ENCODE data around the gene TSPAN32. TPM values are rescaled to one million over a fixed set of nuclear protein-coding genes. Genes with fewer than 3 reads are reported as not detected.

TSPAN32 gene
- total and polyA plus RNA-seq, 2 donors (not counting 3 experiments of a cell fraction or from before 2014, with no cell fraction given) = not detected

- no peaks in the 10 kb centered on the region for H3K4me1 ChIP-seq (ENCODE audit: control insufficient read depth, extremely low read depth, insufficient read depth, low read length)
- no peaks in the 10 kb centered on the region for H3K9me1 ChIP-seq (replicated peaks; ENCODE audit: control insufficient read depth, extremely low read depth, insufficient read depth, low read length)
- POLR2A ChIA-PET = no interaction called here
- no peak overlapping the region for H3K4me2 ChIP-seq (ENCODE audit: insufficient read depth, low read length)
- dilution Hi-C loops (cut with MboI; ENCODE audit: extremely low pct_ligation_motif_present, low sequenced_read_pairs) (no loop called here), intact Hi-C loops (cut with micrococcal nuclease) (no loop called here)
- no TSS peak for BruUV-seq (replicated peaks)
- H2AFZ ChIP-seq (ENCODE audit: low read depth, low read length) = no peak overlapping the region
- no peak for FAIRE-seq
- H3K79me2 ChIP-seq (ENCODE audit: control insufficient read depth, insufficient read depth, low read length) = no peaks in the 10 kb centered on the region
- no peak overlapping the region for H3K4me3 ChIP-seq (replicated peaks in 1 of 3; ENCODE audit: insufficient read depth in 1 of 3, low read depth in 1 of 3, low read length in 3 of 3)
- no peak for TF ChIP-seq POLR2A (IDR thresholded peaks at IDR 0.05; ENCODE audit: low read depth, low read length)
- TF ChIP-seq FOS (IDR thresholded peaks at IDR 0.05; ENCODE audit: borderline replicate concordance, insufficient read depth, low read length) = no peak
- no peak for TF ChIP-seq JUN (IDR thresholded peaks at IDR 0.05; ENCODE audit: borderline replicate concordance, insufficient read depth, insufficient read length, low read depth)
- no peak for TF ChIP-seq POLR2AphosphoS5 (IDR thresholded peaks at IDR 0.05; ENCODE audit: insufficient read depth, low read depth, low read length)
- no peak for TF ChIP-seq GATA2 (IDR thresholded peaks at IDR 0.05; ENCODE audit: insufficient read depth, insufficient read length, low read depth, low read length)
- TF ChIP-seq MYC (IDR thresholded peaks at IDR 0.05; ENCODE audit: low read depth, low read length) = no peak
- no peak for TF ChIP-seq CTCF (IDR thresholded peaks at IDR 0.05; ENCODE audit: extremely low read depth in 1 of 2, insufficient read depth in 1 of 2, low read depth in 1 of 2, low read length in 2 of 2)
- no peak for TF ChIP-seq MAX (IDR thresholded peaks at IDR 0.05; ENCODE audit: insufficient read depth, insufficient read length)
- no peak for TF ChIP-seq EZH2 (IDR thresholded peaks at IDR 0.05; ENCODE audit: borderline replicate concordance, low read depth, low read length, severe bottlenecking)
- H3K9ac ChIP-seq (replicated peaks; ENCODE audit: extremely low read depth, insufficient read depth, low read length) = no peak overlapping the region
- no peaks in the 10 kb centered on the region for H3K27me3 ChIP-seq (ENCODE audit: control insufficient read depth in 2 of 2, insufficient read depth in 2 of 2, low read length in 2 of 2)
- CTCF ChIA-PET = interaction anchor here (1.5 kb wide), 1 partner anchor 11 kb away, joined by 3 read pairs; the partner anchor contains the start of gene CD81
- H3K9me3 ChIP-seq (replicated peaks; ENCODE audit: control insufficient read depth, insufficient read depth, low read length) = no peaks in the 10 kb centered on the region
- no peak overlapping the region for H3K27ac ChIP-seq (ENCODE audit: insufficient read depth, low read depth, low read length)
- H3K36me3 ChIP-seq (ENCODE audit: control insufficient read depth in 2 of 2, extremely low read depth in 1 of 2, insufficient read depth in 2 of 2, low read length in 2 of 2) = no peaks in the 10 kb centered on the region
- no peaks in the 10 kb centered on the region for H4K20me1 ChIP-seq (replicated peaks; ENCODE audit: control insufficient read depth, extremely low read depth, insufficient read depth, low read length)
- DNase-seq (ENCODE audit: low read depth, low spot score) = no peak
Observed at GRCh38 chr11:2366276-2366675, 64.5 kb downstream of the TSPAN32 start.

Data from endothelial cell of umbilical vein (primary cell).